GM18505 (cell line): ENCODE data around the gene VRK1.

Experiments
- ATAC-seq: cut with Tn5 transposase; IDR thresholded peaks from one replicate; pipeline ENCODE4 v1.9.1; 2021; ENCODE audit not compliant: unreplicated experiment
- POLR2A ChIP-seq: IDR thresholded peaks from 4 replicates; pipeline ENCODE4 v1.6.1; 2011; ENCODE audit warnings: borderline replicate concordance; ENCODE audit not compliant: insufficient read depth, insufficient read length; ENCODE audit errors: extremely low read depth

VRK1 gene

DNA sequence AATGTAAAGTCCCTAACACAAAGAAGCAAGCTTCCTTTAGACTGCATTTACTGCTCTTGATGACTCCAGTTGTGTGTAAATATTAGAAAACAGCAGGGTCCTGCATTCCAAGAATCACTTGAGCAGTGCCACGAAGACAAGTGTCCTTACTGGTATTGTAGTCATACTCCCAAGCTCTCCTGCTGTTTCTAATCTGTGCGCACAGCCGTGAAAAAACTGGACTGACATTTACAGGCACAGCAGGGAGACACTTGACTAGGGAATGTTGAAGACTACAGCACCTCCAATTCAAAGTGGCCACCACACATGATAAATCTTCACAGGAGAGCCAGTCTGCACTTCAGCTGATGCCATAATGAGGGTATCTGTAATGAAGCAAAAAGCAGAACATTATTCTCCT lies 91.4 kb downstream of the VRK1 start:
- ATAC-seq: no peak

GRCh38 chr14:96889091-96889490 lies 91.9 kb downstream of the VRK1 start:
- no peak for TF ChIP-seq POLR2A

More for the DNA sequence above, 91.4 kb downstream of the VRK1 start:
- TF ChIP-seq POLR2A: no peak

DNA sequence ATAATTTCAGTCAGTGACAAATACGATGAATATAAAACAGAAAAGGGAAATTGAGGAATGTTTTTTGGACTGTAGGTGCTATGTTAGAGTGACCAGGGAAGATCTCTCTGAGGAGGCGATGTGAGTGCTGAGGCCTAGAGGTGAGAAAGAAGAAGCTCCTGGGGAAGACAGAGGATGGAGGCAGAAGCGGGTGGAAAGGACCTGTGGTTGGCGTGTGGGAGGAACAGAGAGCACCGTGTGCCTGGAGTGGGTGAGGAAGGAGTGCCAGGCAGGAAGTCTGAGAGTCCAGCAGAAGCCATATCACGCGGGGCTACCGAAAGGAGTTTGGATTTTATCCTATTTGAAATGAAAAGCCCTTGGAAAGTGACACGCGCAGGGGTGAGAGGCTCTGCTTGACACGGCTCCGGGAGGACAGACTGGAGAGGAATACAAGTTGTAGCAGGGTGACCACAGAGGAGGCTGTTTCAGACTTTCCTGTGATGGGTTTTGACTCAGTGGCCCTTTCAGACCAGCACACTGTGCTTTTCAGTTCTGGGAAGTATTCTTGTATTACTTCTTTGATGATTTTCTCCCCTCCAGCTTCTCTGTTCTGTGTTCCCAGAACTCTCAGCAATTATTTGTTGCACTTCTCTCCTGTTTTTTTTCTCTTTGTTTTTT lies 96.9 kb downstream of the VRK1 start:
- no peak for TF ChIP-seq POLR2A
- no peak for ATAC-seq

More at GRCh38 chr14:96889091-96889490, 91.9 kb downstream of the VRK1 start:
- no peak for ATAC-seq

DNA sequence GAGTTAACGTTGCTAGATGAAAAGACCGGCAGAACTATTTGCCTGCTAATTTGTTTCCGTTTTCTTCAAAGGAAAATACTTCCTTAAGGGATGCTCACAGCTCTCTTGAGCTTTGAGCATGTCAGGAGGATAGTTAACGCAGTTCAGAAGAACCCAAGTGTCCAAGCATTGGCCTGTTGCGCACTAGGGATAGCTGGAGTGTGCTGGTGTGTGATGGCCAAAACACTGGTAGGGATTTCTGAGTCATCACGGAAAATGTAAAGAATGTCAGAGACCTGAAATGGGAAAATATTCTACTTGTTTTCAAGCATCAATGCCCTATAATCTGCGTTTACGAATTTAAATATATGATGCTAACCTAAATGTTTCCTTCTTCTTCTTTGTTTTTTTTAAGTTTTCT lies 97.8 kb downstream of the VRK1 start:
- ATAC-seq: no peak
- TF ChIP-seq POLR2A: no peak

GRCh38 chr14:96895658-96896271 lies 98.6 kb downstream of the VRK1 start:
- no peak for TF ChIP-seq POLR2A
- ATAC-seq: no peak

GRCh38 chr14:96897184-96897583 lies 100.0 kb downstream of the VRK1 start:
- no peak for TF ChIP-seq POLR2A

DNA sequence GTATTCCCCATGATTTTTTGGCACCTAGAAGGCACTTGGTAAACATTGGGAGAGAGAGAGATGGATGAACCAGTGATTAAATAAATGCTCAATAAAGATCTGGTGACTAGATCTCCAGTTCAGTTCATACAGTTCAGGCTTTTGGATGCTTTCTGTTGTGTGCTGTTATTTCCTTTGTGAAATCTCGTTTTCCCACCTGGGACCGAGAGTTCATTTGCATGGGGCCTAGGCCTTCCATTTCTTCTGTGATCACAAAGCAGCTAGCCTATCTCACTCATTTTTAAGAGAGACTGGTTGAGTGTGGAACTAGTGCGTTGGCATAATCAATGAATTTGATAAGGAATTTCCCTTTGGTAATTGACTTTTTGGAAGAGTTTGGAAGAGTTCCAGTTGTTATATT lies 104.0 kb downstream of the VRK1 start:
- TF ChIP-seq POLR2A: no peak
- no peak for ATAC-seq

More at GRCh38 chr14:96897184-96897583, 100.0 kb downstream of the VRK1 start:
- no peak for ATAC-seq

GRCh38 chr14:96902004-96902403 lies 104.8 kb downstream of the VRK1 start:
- TF ChIP-seq POLR2A: no peak
- no peak for ATAC-seq

DNA sequence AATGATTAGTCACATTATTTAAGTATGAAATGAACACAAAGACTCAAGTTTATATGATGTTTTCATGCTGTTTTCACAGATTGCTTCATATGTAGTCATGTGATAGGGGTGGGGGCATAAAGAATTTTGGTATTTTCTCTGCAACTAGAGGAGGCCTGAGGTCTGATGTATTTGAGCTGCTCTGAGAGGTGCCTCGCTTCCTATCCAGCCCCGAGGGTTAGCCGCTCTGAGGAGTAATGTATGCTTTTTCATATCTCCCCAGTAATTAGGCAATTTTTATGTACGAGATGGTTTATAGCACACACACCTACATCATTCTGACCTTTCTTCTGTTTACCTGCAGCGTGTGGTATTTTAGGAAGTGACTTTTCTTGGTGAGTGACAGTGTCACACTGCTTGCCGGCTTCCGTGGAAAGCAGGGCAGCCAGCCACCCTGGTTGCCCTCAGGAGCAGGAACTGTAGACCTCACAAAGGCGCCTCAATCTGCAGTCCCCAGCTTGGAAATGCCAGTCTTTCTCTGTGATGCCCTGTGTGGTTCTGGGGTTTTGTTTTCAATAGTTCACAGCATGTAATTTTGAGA lies 106.4 kb downstream of the VRK1 start:
- no peak for TF ChIP-seq POLR2A
- ATAC-seq: no peak

- ATAC-seq: no peak
- no peak for TF ChIP-seq POLR2A
These were observed 107.0 kb downstream of the VRK1 start for GRCh38 chr14:96904201-96904600.

DNA sequence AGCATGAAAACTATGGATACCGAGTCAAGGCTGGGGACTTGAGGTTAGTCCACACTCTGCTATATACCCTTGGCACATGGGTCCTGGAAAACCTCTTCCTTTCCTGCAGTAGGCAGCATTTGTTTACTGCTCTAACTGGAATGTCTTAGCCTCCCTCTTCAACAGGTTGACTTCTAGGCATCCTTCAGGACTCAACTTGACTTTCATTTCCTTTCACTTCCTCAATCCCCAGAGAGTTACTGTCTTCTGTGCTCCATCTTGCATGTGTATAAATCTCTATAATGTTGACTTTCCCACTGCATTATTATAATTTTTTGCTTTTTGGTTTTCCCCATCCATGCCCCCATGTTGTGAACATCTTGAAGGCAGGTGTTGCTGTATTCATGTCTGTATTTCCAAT lies 107.9 kb downstream of the VRK1 start:
- ATAC-seq: no peak
- TF ChIP-seq POLR2A: no peak

GRCh38 chr14:96905825-96906224 lies 108.6 kb downstream of the VRK1 start:
- no peak for ATAC-seq
- TF ChIP-seq POLR2A: no peak

- no peak for ATAC-seq
- no peak for TF ChIP-seq POLR2A
These were observed 109.3 kb downstream of the VRK1 start for GRCh38 chr14:96906434-96906833.

GRCh38 chr14:96909841-96910364 lies 112.7 kb downstream of the VRK1 start:
- ATAC-seq: no peak
- TF ChIP-seq POLR2A: no peak

GRCh38 chr14:96911499-96912149 lies 114.4 kb downstream of the VRK1 start:
- no peak for ATAC-seq
- no peak for TF ChIP-seq POLR2A
